HCEC 1CT (cell line): ENCODE results near the gene VAV3.
A peak's percentile ranks its signal among the peaks of the same experiment; 100 is the strongest.
"Not testable (repeated sequence)": the region's sequence is repeated elsewhere in the genome, so short reads cannot be mapped to it uniquely, and the experiment has no call there.

Experiments used
- DNase-seq: peaks from one replicate; pipeline ENCODE4 v3.0.0-alpha.2; 2017

The VAV3 gene

DNA sequence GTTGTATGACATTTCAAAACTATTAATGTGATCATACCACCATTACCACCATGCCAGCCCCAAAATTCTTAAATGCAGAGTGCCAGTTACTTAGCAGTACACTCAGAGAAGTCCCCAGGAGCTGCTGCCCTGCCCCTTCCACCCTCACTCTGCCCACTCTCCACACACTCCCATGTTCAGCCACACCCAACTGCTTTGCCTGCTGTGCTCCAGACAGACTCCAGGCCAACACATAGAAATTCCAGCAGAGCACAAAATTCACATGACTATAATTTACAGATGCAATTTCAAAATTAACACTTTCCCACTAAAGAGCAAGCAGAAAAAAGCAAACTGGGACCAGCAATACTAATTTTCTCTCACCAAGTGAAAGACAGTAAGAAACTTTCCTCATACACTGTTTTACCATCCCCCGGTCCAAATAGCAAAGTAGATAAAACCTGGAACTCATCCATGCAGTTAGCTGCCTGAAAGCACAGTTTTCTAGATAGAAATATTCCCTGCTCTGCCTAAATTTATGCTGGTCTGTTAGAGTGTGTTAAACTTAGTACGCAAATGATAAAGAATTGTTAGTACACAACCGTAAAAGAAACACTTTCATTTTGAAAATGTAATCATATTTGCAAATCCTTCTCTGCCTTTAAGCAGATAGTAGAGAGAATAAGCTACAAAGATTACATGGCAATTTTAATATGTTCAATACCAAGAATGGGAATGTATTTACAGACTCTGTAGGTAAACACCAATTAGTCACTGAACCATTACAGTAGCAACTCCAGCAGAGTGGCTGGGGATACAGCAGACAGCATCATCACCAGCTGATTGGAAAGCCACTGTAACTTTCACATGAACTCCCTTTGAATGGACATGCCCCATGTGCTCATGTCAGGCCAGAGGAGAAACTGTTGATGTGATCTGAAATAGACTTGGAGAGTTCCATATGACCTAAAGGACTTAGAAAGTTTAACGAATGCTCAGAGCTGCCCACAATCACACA, 176.5 kb downstream of the VAV3 start:
- no peak for DNase-seq

DNA sequence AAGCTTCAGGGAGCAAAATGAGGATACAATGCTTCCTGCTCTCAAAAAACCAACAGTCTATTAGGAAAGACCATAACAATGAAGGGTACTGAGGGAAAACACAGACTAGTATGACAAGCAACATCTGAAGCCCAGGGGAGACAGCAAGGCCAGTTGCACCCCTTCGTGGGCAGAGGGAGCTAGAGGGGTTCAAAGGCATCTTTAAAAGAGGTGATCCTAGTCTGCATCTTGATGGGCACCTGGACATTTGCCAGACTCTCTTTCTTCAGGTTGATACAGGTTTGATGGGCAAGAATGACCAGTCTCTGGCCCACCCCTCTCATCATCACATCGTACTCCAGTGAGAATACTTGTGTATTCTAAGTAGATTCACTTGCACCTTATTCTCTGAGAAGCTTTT, 177.7 kb downstream of the VAV3 start:
- DNase-seq = no peak

DNA sequence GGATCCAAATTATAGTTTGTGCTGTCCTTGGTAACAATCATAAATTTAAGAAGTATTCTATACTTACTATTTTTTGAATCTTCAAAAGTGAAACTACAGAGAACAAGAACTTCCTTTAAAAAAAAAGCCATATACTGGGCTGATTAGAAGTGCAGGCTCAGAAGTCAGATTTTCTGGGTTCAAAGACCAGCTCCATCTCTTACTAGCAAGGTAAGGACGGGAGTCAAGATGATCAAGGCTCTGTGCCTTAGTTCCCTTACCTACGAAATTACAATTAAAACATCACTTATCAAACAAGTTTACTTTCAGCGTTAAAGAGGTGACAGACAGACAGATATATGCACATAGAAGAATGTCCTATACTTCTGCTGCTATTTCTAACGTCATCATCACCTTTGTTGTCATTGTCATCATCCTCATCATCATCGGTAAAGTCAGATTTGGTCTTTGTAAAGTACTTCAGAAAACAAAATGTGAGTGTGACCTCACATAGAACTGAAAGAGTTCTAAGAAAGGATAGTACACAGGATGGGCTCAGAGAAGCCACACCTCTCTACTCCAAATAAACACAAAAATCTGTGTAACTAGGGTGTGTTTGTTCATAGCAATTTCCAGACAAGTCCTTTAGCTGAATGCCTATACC, 178.7 kb downstream of the VAV3 start:
- no peak for DNase-seq

DNA sequence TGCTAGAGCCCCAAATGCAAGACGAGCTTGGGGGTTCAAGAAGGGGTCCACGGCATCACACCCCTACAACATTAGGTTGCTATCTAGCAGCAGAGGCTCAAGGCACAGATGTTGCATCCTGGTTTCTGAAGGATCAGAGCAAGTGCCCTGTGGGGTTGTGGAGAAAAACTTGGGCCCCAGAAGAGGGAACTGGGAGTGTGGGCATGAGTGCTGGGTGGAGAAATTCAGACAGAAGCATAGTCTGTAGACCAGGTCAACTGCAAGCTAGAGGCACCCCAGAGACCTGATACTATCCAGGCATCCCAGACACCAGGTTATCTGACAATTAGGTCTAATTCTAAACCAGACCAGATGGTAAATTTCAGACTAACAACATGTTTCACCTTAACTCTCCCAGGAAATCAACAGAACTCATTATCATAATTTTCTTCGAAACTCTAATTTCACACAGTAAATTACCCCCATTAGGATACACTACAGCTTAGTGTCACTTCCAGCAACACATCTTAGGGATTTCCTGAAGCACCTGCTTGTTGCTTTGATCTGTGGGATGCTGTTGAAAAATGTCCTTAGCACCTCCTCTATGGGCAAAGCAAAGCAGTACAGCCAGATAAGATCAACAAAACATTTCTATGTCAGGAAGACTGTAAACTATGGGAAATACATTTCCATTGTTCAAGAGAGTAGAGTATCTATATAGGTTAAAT, 179.3 kb downstream of the VAV3 start:
- DNase-seq = no peak

DNA sequence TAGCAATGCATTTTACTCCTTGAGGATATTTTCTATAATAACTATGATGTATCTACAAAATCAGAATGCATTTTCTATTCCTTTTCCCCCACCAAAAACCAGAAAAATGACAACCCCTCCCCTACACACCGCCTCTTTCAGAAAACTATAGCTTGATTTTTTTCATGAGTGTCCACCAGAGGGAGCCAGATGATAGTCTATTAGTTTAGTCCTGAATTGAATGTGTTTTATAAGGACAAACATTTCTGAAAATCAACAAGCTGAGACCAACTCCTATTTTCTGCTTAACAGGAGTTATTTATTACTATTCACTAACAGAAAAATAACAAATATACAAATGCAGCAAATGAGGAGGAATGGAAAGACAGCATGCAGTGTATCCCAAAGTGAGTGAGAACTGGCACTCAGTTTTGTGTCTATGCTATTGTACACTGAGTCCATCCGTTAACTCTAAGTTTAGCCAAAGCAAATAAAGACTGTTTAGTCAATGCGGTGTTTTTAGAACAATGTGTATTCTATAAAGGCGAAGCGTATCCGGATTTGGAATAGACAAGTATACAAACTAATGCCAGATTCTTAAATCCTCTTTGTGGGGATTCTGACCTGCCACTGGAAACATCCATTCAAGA, 182.6 kb downstream of the VAV3 start:
- DNase-seq = peak; percentile 13

DNA sequence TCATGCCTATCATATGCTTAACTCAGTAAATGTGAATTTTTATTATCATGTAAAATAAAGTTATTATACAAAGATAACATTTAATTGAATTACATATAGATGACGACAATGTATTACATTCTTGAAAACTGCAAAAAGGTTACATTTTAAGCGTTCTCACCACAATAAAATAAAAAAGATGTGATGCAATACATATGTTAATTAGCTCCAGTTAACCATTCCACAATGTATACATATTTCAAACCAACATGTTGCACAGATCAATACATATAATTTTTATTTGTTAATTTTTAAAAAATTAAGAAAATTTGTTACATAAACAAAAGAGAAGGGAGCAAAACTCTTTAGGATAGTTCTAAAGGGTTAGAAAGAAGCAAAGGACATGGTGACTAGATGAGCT, 183.7 kb downstream of the VAV3 start:
- no peak for DNase-seq

DNA sequence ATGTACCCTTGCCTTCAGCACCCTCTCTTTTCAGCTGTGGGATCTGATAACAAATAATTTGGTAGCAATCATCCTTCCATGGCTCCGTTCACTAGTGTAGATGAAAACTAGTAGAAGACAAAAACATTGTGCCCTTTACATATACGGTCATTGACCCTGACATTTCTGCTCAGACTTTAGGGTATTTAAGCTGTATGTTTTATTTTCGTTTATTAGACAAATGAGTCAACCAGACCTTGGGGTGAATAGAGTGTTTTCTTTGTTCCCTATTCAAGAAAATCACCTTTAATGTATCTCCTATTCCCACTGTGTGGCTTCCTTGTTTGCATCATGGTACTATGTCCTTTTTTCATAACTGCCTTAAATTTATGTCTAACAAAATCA, 187.3 kb downstream of the VAV3 start:
- no peak for DNase-seq

DNA sequence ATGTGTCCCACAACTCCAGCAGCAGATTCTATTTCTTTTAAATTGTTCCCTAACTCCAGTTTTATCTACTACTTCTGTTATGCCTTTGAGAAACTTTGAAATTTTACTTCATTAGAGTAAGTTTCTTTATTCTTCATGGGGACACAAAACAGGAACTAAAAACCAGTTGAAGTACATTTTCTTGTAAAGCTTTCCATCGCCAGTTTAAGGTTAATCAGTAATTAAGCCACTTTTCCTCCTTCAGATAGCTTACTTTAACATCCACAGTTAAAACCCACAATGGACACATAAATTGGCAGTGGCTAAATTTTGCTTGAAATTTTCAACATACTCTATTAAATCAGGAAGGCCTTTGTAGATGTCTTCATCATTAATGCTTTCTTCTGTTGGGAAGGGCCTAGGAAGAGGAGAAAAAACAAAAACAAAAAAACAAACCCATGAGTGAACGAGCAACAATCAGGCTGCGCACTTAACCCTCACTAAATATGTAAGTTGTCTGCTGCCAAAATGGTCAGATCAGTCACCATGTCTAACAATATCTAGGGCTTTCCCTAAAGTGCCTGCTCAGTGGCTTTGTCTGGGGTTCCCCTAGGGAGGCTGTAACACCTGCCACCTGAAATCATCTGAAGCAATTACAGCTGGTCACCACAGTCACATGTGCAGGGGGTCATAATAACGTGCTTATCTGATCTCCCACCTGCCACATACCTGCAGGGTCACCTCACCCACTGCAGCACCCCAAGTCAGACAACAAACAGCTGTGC, 187.9 kb downstream of the VAV3 start:
- DNase-seq = no peak

DNA sequence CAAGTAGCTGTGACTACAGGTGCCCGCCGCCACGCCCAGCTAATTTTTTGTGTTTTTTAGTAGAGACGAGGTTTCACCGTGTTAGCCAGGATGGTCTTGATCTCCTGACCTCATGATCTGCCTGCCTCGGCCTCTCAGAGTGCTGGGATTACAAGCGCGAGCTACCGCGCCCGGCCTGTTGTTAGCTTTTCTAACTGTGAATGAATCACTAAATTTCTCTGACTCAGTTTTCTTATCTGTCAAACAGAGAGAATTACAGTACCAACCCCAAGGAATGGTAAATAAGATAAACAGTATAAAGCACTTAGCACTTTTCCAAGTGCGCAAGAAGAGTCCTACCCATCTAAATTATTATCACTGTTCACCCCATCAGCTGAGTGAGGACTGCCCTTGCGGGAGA, 193.6 kb downstream of the VAV3 start:
- no peak for DNase-seq

DNA sequence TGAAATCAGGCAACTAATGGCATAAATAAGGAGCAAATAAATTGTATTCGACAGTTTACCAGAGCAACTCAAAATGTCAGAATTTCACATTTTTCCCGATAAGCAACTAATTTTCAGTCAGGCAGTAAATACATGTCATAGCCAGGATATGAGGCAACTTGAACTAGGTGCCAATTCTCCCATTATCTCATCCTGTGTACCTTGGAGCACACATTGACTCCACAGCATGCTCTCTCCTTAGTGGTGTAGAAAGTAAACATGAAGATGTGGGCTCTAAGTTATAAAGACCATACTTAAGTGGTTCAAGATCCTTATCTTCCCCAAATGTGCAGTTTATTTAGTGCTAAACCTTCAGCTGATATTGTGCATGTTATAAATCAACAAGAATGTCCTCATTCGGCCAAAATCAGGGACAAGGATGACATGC, 197.8 kb downstream of the VAV3 start:
- no peak for DNase-seq

DNA sequence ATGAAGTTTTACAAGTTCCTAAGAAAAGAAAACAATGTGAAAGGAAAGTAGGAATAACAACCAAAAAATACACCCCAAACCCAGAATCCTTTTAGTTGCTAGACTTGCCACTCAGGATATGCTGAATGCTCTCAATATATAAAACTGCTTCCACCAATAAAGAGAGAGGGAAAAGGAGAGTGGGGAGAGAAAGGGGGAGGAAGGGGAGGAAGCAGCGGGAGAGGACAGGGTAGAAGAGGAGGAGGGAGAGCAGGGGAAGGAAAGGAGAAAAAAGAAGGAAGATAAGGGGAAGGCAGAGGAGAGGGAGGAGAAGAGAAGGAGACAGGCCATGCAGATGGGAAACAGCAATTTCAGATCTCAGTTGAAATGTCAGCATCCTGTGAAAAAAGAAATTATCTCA, 198.4 kb downstream of the VAV3 start:
- DNase-seq = no peak

DNA sequence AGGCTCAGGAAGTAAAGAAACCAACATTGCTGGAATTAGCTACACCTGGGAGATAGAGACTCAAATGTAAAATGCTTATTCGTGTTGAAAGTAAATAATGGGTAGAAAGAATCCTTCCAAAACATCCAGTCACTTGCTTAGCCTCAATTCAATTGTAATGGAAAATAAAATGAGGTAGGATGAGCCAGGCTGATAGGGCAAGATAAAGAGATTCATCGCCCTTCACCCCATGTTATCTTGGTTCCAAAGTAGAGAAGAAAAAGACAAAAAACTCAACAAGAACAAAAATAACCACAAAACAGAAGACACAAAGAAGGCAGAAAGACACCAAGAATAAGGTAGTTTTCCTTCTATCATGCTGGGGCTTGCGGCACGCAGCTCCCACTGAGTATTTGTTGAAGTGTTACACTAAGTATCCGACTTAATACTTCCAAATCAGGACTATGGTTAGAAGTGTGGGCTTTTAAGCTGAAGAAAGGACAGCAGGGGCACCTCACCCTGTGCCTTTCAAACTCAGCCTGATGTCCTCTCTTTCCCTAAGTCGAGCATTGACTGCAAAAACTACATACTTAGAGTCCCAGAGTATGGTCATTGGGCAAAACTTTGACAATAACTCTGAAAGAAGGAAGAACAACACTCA, 202.1 kb downstream of the VAV3 start:
- no peak for DNase-seq

DNA sequence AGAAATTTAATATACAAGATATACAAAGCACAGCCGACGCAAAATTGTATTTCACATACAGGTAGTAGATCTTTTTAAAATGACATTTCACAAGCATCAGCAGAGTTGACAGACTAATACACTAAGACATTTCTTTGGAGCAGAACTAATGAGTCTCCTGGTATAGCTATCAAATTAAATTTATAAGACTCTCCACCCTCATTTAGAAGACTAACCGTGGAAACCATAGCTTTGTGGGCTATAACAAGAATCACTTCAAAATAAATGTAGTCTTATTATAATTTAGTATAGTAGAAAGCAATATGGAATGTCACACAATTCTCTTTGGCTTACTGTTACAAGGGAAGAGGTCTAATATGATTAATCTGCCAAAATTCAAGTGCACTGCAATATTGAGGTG, 204.9 kb downstream of the VAV3 start:
- no peak for DNase-seq

DNA sequence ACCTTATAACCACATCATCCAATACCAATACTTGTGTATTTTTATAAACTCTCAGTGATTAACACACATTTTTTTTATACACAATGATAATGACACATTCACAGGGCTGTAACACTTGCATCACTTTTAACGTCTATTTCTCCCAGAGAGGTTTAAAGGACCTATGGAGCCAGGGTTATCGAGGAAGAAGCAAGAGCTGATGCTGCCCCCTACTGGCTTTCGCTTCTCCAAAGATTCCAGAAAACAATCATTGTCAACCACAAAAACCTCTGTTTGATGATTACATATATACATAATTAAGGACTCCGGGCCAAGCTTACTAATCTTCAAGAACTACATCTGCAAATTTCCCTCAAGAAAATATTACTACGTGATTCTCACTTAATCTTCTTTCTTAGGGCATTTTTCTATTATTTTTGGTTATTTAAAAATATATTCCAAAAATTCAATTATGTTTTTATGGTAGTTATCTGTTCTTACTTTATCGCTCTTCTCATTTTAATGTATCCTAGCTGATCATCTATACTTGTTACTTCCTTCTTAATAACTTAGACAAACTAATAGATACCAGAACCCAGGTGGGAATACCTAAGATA, 214.5 kb downstream of the VAV3 start:
- peak; percentile 21 for DNase-seq

DNA sequence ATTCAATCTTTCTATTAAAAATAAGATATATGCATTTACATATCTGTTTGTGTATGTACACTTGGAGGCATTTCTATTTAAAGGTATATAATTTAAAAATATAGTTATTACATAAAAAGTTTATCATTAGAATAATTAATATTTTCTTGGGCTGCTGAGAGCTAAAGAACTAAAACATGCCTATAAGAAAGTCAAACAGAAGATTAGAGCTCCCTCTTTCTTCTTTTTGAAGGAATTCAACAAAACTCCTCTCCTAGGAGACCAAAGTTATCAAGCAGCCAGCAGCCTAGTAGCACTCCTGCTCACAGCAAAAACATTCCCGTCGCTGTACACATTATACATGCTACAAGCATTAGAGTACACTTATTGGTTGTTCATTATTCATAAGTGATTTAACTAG, 216.4 kb downstream of the VAV3 start:
- no peak for DNase-seq

DNA sequence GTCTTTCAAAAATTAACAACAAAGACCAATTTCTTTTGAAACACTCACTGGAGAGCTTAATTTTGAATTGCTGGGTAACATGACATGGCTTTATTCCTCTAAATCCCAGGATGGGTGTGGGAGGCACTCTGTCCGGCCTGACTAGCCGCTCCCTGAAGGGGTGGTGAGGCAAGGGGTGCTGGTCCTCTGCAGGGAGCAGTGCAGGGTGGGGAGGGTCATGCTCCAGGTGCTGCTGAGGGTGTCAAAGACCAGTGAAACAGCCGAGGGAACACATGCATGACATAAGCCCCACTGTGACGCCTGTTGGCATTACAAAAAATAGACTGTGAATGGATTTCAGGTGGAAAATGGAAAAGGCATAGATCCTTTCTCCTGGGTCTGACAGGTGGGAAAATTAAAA, 223.7 kb downstream of the VAV3 start:
- DNase-seq = no peak

DNA sequence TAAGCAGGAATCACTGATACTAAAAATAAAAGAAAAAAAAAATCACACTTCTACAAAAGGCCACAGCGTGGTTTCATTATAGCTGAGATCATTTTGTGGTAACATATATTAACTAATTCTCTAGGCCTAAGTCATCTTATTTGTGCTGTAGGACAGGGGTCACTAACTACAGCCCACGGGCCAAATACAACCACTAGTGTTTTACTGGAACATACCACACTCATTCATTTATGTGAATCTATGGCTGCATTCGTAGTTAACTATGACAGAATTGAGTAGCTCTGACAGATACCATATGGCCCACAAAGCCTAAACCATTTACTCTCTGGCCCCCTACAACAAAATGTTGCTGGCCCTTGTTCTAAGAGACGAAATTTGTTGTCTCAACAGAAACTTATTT, 224.4 kb downstream of the VAV3 start:
- DNase-seq = no peak

DNA sequence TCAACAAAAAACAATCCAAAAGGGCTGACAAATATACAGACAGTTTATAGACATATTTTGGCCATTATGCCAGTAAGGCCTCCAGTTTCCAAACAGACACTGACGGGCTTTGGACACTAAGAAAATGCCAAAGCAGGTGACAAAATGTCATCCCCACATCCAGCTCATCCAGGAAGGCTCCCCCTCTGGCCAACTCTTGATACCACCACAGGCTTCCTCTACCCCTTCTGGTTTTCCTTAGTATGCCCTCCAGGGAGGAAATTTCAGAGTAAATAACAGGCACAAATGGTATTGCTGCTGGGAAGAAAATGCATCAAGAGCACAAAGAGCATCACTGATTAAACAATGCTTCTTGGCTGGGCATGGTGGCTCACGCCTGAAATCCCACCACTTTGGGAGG, 225.3 kb downstream of the VAV3 start:
- DNase-seq = no peak

DNA sequence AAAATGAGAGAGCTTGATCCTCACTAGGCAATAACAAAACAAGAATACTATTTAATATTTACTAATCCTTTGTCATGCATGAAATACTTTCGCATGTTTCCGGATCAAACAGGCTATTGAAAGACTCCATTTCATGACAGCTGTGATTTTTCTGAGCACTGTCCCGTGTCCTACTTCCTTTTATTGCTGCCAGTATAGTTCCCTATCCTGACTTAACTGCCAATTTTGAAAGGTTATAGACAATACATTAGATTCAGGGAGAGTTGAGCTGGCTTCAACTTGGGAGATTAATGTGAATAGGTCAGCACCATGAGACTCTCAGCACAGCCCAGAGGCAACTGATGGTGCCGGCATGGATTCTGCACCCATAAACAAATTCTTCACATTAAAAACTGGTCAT, 225.8 kb downstream of the VAV3 start:
- no peak for DNase-seq

DNA sequence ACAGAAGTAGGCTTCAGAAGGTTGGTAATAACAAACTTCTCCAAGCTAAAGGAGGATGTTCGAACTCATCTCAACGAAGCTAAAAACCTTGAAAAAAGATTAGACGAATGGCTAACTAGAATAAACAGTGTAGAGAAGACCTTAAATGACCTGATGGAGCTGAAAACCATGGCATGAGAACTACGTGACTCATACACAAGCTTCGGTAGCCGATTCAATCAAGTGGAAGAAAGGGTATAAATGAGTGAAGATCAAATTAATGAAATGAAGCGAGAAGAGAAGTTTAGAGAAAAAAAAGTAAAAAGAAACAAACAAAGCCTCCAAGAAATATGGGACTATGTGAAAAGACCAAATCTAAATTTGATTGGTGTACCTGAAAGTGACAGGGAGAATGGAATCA, 231.6 kb downstream of the VAV3 start:
- DNase-seq = not testable (repeated sequence)

DNA sequence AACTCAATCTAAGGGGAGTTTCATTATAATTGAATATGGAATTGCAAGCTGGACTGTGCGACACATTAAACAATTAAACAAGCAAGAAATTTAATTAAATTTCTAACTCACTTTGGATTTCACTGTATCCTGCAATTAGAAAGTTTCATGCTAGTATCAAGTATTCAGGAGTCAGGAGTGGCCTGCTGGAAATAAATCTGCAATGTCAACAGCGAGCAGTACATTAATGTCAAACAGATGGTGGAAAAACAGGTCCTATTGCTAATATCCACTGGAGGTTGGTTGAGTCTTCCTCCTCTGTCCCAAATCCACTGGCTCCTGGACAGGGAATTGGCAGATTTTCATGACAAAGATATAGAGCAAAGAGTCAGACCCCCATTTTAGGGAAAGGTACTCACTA, 237.1 kb downstream of the VAV3 start:
- no peak for DNase-seq

DNA sequence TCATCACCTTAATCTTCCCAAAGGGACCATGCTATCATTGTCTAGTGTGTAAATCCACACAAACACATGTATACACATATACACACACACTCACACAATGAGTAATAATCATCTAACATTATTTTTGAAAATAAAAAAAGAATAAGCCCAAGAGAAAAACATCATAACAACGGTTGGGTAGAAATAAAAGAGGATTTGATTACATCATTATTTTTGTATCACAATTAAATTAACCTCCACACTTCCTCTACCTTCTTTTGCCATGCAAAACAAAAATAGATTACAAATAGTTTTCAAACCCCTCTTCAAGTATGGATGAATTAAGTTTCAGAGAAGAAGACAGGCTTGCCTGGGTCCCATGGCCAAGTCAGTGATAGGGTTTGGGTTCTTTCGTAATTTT, 238.1 kb downstream of the VAV3 start:
- no peak for DNase-seq
